Measurements from ENCODE around the gene ENAH. TPM values are rescaled to one million over a fixed set of nuclear protein-coding genes. Genes with fewer than 3 reads are reported as not detected.
"Not testable (repeated sequence)": the region's sequence is repeated elsewhere in the genome, so short reads cannot be mapped to it uniquely, and the experiment has no call there.

ENAH gene
- polyA plus RNA-seq (2011; rRNA removed): 93.9 and 121 TPM in 2 replicates
- polyA minus RNA-seq (2011; rRNA and poly(A)+ RNA removed): 99.1 and 130 TPM in 2 replicates

DNA sequence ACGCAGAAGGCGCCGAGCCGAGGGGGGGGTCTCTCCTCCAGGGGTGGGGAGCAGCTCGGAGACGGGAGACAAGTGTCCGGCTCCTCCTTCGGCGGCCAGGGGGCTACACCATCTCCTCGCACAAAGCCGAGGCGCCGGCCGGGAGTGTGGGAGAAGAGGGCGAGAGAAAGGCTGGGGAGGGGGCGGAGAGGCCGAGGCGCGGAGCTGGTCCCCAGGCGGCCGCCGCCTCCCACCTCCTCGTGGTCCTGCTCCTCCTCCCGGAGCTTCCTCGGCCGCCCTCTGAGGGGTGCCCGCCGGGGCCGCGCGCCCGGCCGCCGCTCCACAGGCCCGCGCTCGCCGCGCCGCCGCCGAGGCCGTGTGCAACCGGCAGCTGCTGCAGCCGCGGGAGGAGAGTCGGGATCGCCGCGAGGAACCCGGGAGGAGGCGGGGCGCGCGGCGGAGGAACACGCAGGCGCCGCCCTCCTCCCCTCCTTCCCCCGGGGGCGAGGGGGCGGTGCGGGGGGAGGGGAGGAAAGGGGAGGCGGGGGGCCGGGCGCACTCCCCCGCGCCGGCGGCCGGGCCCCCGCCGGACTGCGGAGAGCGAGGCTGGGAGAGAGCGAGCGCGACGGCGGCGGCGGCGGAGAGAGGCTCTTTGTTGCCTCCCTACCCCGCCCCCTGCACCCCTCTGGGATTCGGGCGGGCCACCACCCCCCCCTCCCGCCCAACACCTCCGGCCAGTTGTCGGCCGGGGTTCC lies at the start of gene ENAH:
Gene ENAH (minus strand): TSS at position 395 of the 734 bp plus-strand sequence. CDS start 433 bp downstream, outside the sequence.
- POLR2A ChIA-PET: interaction anchor here (0.5 to 1.8 kb wide), 12 partner anchors 8 to 136 kb away, joined by 3 to 13 read pairs (median 4); partner anchors contain the start of gene SRP9
- Histone ChIP-seq H3K9me3 (ENCODE audit: control insufficient read depth, insufficient read depth, low read length) (no peaks in the 10 kb centered on the region; the same call in 1 of the 2 replicates), H3K4me3 (ENCODE audit: low read depth, low read length) (peak within 1 kb of the TSS; percentile 84), H3K27me3 (ENCODE audit: control insufficient read depth, insufficient read depth, low read length) (no peaks in the 10 kb centered on the region), H3K27ac (ENCODE audit: low read depth, low read length) (peak within 1 kb of the TSS; percentile 72)
- CTCF ChIA-PET: interaction anchor here (0.7 to 1.7 kb wide), 4 partner anchors 26 to 335 kb away, joined by 3 to 4 read pairs (median 4); no protein-coding TSS in a partner anchor
- DNase-seq (ENCODE audit: low read depth, low spot score): no peak
- no peak for TF ChIP-seq CTCF (IDR thresholded peaks at IDR 0.05; ENCODE audit: low read depth, low read length)

DNA sequence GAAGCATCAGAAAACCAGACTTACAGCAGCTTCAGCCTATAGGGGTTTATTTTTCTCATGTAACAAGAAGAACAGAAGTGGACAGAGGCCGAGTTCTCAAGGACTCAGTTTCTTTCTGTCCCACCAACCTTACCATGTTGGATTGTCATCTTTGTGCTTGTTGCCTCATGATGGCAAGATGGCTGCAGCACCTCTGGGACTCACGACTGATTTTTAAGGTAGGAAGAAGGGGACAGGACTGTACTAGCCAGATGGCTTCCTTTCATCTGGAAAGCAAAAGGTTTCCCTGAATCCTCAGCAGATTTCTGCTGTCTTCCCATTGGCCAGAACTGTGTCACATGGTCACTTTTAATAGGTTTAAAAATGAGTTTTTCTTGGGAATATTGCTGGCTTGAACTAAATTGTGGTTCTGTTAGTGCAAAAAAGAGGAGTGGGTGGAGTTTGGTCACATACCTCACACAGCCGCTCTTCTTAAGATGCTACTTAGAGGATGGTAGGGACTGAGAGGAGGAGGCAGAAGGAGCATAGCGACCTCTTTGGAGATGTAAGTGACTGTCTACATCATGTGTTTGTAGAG lies 48.1 kb upstream of the ENAH start:
- peak overlapping the region; percentile 97 for H3K27ac ChIP-seq (ENCODE audit: low read depth, low read length)
- no peaks in the 10 kb centered on the region for H3K9me3 ChIP-seq (ENCODE audit: control insufficient read depth, insufficient read depth, low read length)
- no peak for DNase-seq (ENCODE audit: low read depth, low spot score)
- ChIA-PET CTCF (no interaction called here), POLR2A (interaction anchor here (0.7 to 2.2 kb wide), 8 partner anchors 10 to 192 kb away, joined by 3 to 26 read pairs (median 5); partner anchors contain the start of genes ENAH, SRP9 and TMEM63A)
- no peak for TF ChIP-seq CTCF (IDR thresholded peaks at IDR 0.05; ENCODE audit: low read depth, low read length)
- H3K4me3 ChIP-seq (ENCODE audit: low read depth, low read length): no peak overlapping the region; the same call in 1 of the 2 replicates
- H3K27me3 ChIP-seq (ENCODE audit: control insufficient read depth, insufficient read depth, low read length): no peaks in the 10 kb centered on the region

GRCh38 chr1:225700164-225700821 lies 47.4 kb upstream of the ENAH start:
- Histone ChIP-seq H3K9me3 (ENCODE audit: control insufficient read depth, insufficient read depth, low read length) (no peaks in the 10 kb centered on the region), H3K4me3 (ENCODE audit: low read depth, low read length) (peak overlapping the region; percentile 23), H3K27ac (ENCODE audit: low read depth, low read length) (peak overlapping the region; percentile 97), H3K27me3 (ENCODE audit: control insufficient read depth, insufficient read depth, low read length) (no peaks in the 10 kb centered on the region)
- DNase-seq (ENCODE audit: low read depth, low spot score): peak; percentile 92
- TF ChIP-seq CTCF (IDR thresholded peaks at IDR 0.05; ENCODE audit: low read depth, low read length): no peak
- POLR2A ChIA-PET: interaction anchor here (0.7 to 2.2 kb wide), 9 partner anchors 9 to 192 kb away, joined by 3 to 26 read pairs (median 5); partner anchors contain the start of genes ENAH, SRP9 and TMEM63A
- CTCF ChIA-PET: interaction anchor here (0.7 to 1.6 kb wide), 5 partner anchors 9 to 226 kb away, joined by 3 to 5 read pairs (median 3); partner anchors contain the start of gene ENAH

DNA sequence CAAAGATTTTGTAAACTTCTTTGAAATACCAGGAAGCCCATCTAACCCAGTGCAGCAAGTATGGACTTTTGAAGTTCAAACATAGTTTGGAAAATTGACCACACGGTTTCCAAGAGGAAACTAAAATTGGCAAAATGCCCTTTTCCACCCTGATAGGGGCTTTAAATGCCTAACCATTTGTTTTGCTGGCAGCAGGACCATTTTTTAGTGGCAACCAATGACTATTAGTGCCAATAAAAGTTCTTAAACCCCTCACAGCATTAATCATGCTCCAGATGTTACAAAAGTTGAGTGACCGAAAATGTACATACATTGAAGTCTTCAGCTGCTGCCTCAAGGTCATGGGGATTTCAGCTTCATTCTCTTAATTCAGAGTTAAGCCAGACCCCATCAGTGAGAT lies 46.4 kb upstream of the ENAH start:
- Histone ChIP-seq H3K4me3 (ENCODE audit: low read depth, low read length) (no peak overlapping the region), H3K27me3 (ENCODE audit: control insufficient read depth, insufficient read depth, low read length) (no peaks in the 10 kb centered on the region), H3K9me3 (ENCODE audit: control insufficient read depth, insufficient read depth, low read length) (no peaks in the 10 kb centered on the region), H3K27ac (ENCODE audit: low read depth, low read length) (no peak overlapping the region)
- POLR2A ChIA-PET: interaction anchor here (1.0 to 2.2 kb wide), 5 partner anchors 42 to 191 kb away, joined by 4 to 26 read pairs (median 11); partner anchors contain the start of gene ENAH
- CTCF ChIA-PET: interaction anchor here (1.3 to 1.6 kb wide), 2 partner anchors 64 to 73 kb away, joined by 3 to 5 read pairs; no protein-coding TSS in a partner anchor
- no peak for TF ChIP-seq CTCF (IDR thresholded peaks at IDR 0.05; ENCODE audit: low read depth, low read length)
- no peak for DNase-seq (ENCODE audit: low read depth, low spot score)

DNA sequence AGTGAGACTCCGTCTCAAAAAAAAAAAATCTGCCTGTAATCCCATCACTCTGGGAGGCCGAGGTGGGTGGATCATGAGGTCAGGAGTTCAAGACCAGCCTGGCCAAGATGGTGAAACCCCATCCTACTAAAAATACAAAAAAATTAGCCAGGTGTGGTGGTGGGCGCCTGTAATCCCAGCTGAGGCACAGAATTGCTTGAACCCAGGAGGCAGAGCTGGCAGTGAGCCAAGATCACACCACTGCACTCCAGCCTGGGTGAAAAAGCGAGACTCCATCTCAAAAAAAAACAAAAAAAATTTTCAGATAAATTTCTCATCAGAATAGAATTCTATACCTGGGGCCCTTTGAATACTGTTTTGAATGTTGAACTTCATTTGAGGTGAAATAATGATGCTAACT lies 45.3 kb upstream of the ENAH start:
- CTCF ChIA-PET; H3K27me3 ChIP-seq (ENCODE audit: control insufficient read depth, insufficient read depth, low read length); H3K27ac ChIP-seq (ENCODE audit: low read depth, low read length); POLR2A ChIA-PET; DNase-seq (ENCODE audit: low read depth, low spot score); H3K9me3 ChIP-seq (ENCODE audit: control insufficient read depth, insufficient read depth, low read length); H3K4me3 ChIP-seq (ENCODE audit: low read depth, low read length): not testable (repeated sequence)

All from AG04450 (cell line).